ENCODE measurements around the gene SOHLH2. TPM values are rescaled to one million over a fixed set of nuclear protein-coding genes. Genes with fewer than 3 reads are reported as not detected.

The SOHLH2 gene
- total RNA-seq, 1 donor, result 1.6 TPM

GRCh38 chr13:36142735-36143134 is 71.6 kb downstream of the SOHLH2 start:
- TF ChIP-seq CTCF (IDR thresholded peaks at IDR 0.05; ENCODE audit: insufficient read depth, low read length), result no peak
- H3K4me3 ChIP-seq (ENCODE audit: low read depth, low read length), result no peak overlapping the region
- no peak for DNase-seq (ENCODE audit: low read depth)

GRCh38 chr13:36135876-36136275 is 78.5 kb downstream of the SOHLH2 start:
- H3K4me3 ChIP-seq (ENCODE audit: low read depth, low read length), result no peak overlapping the region
- no peak for TF ChIP-seq CTCF (IDR thresholded peaks at IDR 0.05; ENCODE audit: insufficient read depth, low read length)
- no peak for DNase-seq (ENCODE audit: low read depth)

GRCh38 chr13:36134632-36135031 is 79.7 kb downstream of the SOHLH2 start:
- DNase-seq (ENCODE audit: low read depth), result no peak
- no peak for TF ChIP-seq CTCF (IDR thresholded peaks at IDR 0.05; ENCODE audit: insufficient read depth, low read length)

GRCh38 chr13:36133950-36134626 is 80.3 kb downstream of the SOHLH2 start:
- peak; percentile 52 for TF ChIP-seq CTCF (IDR thresholded peaks at IDR 0.05; ENCODE audit: insufficient read depth, low read length)
- H3K4me3 ChIP-seq (ENCODE audit: low read depth, low read length), result no peak overlapping the region
- DNase-seq (ENCODE audit: low read depth), result peak; percentile 53

More at GRCh38 chr13:36134632-36135031, 79.7 kb downstream of the SOHLH2 start:
- H3K4me3 ChIP-seq (ENCODE audit: low read depth, low read length), result no peak overlapping the region

GRCh38 chr13:36132376-36132775 is 82.0 kb downstream of the SOHLH2 start:
- H3K4me3 ChIP-seq (ENCODE audit: low read depth, low read length), result no peak overlapping the region
- DNase-seq (ENCODE audit: low read depth), result no peak
- no peak for TF ChIP-seq CTCF (IDR thresholded peaks at IDR 0.05; ENCODE audit: insufficient read depth, low read length)

GRCh38 chr13:36131931-36132297 is 82.4 kb downstream of the SOHLH2 start:
- DNase-seq (ENCODE audit: low read depth), result peak; percentile 91
- TF ChIP-seq CTCF (IDR thresholded peaks at IDR 0.05; ENCODE audit: insufficient read depth, low read length), result no peak
- peak overlapping the region; percentile 91 for H3K4me3 ChIP-seq (ENCODE audit: low read depth, low read length)

Measured in fibroblast of the aortic adventitia (primary cell).